Measurements from ENCODE around the gene SLC8A1.

SLC8A1 gene

DNA sequence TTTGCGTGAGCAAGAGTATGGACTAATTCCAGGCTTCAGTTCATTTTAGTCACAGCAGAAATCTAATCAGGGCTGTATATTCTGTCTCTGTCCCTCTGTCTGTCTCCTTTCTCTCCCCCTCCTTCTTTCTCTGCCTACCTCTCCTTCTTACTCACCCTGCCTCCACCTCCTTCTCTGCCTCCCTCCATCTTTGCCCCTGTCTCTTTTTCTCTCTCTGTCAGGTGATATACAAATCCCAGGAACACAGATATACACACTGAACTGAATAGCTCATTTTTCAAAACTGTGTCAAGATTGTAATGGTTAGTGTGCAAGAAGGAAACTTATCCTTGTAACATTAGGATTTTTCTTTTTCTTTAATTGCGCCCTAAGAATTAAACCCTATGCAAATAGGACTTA is 32.5 kb downstream of the SLC8A1 start:
- no peak for DNase-seq

- DNase-seq: no peak
Measured at GRCh38 chr2:40418614-40419363, 33.1 kb downstream of the SLC8A1 start.

- no peak for DNase-seq
Measured at GRCh38 chr2:40416486-40416885, 35.4 kb downstream of the SLC8A1 start.

DNA sequence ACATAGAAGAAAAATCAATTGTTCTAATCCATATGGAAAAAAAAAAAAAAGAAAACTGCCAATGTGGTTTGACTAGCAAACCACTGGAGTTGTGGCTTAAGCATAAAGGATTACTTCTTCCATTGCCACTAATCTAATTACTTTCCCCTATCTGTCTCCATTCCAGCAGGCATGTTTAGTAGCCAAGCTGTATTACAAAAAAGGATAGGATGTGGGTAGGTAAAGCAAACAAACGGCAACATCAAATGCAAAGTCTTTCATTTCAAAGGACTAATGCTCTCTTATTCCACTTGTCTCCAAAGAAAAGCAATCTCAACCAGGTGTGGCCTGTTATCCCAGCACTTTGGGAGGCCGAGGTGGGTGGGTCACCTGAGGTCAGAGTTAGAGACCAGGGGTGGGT is 36.5 kb downstream of the SLC8A1 start:
- DNase-seq: no peak

DNA sequence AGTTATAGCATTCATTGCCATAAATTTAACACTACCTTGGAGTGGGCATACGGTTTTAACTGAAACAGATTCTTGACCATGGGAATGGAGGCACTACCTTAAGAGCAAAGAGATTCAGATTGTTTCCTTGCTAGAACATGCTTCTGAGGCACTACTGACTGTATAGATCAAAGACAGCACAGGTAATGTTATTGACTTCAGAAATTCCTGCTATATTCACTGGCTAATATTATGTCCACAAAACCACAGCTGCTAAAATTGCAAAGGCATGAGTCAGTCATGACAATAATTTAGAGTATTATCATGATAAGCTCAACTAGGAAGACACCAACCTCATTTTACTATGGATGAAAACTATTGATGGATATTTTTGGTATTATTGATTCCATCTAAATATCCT is 39.4 kb downstream of the SLC8A1 start:
- DNase-seq: no peak

- DNase-seq: no peak
Measured at GRCh38 chr2:40410695-40411094, 41.2 kb downstream of the SLC8A1 start.

DNA sequence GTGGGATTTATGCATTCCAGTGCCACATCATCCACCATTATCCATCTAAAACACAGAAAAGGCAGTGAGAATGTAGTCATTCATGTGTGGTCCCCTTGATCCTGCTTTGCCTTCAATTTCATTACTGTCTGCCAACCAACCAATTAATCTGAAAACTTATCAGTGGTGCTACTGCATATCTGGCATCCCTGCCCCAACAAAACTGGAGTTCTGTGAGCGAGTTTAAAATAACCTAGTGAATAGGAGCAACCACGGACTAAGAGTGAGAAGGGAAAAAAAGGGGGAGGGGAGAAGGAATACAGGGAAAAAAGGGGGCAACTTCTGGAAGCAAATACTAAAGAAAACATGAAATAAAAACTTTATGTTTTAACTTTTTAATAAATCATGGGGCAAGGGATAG is 42.2 kb downstream of the SLC8A1 start:
- no peak for DNase-seq

DNA sequence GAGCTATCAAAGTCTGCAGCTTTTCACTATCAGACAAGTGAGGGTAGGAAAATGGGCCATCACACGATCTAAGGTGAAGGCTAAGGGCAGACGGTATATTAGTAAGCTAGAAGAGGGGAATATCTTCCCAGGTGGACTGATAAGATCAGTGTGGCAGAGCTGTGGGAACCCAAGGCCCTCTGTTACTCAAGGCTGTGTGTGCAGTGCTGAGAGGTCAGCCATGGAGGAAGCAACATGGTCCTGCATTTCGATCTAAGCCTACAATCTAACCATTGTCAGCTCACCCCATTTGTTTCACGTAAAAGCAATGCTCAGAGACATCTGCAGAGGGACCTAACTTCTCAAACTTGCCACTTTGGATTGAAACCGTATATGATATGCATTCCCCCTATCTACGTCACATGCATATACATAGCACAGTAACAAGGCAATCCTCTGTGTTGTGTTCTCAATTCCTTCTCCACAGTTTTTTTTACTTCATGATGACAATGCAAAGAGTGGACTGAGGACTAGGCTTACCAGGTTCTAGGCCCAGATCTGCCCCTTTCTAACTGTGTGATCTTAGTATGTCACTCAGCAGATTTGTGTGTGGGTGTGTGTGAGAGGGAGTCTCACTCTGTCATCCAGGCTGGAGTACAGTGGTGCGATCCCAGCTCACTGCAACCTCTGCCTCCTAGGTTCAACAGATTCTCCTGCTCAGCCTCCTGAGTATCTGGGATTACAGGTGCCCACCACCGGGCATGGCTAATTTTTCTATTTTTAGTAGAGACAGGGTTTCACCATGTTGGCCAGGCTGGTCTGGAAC is 45.2 kb downstream of the SLC8A1 start:
- DNase-seq: no peak

DNA sequence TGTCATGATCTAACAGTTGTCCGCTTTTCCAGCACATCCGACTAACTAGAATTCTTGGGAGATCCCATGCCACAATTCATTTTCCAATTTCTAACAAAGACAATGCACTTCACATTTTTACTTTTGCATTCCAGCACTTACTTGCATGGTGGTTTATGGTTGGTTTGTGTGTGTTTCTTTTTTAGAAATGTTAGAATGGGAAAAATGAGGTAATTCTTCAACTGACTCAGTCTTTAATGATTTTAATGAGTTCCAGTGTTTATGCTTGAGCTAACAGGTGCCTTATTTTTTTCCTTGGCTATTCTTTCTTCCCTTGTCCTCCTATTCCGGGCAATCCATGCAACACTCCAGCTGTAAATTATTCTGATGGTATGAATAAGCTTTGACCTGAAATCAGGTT is 46.4 kb downstream of the SLC8A1 start:
- no peak for DNase-seq

- DNase-seq: no peak
Measured at GRCh38 chr2:40404517-40404916, 47.4 kb downstream of the SLC8A1 start.

- no peak for DNase-seq
Measured at GRCh38 chr2:40403233-40403836, 48.6 kb downstream of the SLC8A1 start.

DNA sequence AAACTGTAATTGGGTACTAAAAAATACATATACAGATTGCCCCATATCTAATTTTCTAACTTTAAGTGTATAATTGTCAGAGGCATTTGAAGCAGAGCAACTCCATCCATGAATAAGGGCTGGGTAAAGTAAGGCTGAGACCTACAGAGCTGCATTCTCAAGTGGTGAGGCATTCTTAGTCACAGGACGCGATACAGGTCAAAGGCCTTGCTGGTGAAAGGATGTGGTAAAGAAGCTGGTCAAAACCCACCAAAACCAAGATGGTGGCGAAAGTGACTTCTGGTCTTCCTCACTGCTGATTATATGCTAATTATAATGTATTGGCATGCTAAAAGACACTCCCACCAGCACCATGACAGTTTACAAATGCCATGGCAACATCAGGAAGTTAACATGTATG is 50.0 kb downstream of the SLC8A1 start:
- DNase-seq: no peak

GRCh38 chr2:40400336-40400953 is 51.4 kb downstream of the SLC8A1 start:
- DNase-seq: no peak

- no peak for DNase-seq
Measured at GRCh38 chr2:40397765-40398164, 54.1 kb downstream of the SLC8A1 start.

DNA sequence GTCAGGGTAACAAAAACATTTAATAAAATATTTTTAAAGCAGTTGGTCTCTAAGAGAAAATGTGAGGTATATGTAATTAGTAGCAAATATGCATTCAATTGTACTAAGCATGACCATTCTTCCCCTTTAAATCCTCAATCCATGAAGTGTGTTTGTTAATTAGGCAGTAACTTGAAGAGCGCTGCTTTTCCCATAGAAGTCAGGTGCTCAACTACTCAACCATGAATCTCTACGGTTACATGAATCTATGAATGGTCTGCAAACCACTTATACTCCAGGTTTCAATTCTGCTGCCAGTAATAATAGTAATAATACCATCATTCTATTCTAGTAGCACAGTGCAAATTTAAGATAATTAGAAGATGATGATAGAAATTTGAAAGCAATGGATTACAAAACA is 55.8 kb downstream of the SLC8A1 start:
- DNase-seq: no peak

GRCh38 chr2:40395169-40396073 is 56.5 kb downstream of the SLC8A1 start:
- no peak for DNase-seq

DNA sequence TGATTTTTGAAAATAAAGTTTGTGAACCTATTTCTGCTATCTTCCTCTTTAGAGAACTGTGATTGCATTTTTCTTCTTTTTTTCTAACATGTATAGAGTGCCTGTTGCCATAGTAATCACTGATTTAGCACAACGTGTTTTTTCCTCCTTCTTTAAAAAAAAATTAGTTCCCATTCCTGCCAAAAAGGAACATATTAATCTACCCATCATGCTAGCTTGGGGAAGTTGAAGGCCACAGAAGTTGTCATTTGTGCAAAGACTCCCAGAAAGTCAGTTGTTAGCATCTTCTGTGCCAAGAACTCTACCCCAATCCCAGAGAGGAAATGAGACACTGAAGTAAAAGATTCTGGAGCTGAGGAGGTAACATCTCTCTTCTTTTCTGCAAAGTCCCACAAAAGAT is 57.3 kb downstream of the SLC8A1 start:
- no peak for DNase-seq

DNA sequence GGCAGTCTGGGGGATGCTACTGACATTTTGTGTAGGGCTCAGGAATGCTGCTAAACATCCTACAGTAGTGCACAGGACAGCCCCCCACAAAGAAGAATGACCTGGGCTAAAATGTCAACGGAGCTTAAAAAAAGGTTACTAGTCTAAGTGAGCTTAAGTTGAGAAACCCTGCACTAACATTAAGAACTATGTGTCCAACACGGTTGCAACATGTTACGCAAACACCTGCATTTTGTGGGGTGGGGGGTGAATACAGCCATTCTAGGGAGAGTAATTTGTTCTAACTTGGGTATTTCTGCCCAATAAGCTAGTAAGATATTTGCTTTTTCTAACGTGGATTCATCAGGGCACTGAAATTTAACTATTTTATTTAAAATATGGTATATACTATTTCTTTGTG is 57.9 kb downstream of the SLC8A1 start:
- no peak for DNase-seq

DNA sequence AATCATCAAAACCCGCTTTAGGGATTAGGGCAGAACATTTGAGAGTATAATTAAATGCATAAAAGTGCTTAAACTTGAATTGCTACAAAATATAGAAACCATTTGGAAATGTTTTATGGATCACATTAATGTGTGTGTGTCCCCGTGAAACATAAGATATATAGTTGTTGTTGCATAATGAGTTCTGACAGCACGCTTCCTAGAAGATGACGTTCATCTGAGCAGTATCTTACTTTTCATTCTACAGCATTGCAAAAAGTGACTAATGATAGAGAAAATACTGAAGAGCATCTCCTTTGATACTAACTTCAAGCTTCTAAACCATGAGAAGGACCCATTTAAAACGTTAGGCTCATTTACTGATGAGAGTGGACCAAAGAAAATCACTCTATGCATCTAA is 63.7 kb downstream of the SLC8A1 start:
- DNase-seq: no peak

GRCh38 chr2:40386177-40386576 is 65.7 kb downstream of the SLC8A1 start:
- DNase-seq: no peak

DNA sequence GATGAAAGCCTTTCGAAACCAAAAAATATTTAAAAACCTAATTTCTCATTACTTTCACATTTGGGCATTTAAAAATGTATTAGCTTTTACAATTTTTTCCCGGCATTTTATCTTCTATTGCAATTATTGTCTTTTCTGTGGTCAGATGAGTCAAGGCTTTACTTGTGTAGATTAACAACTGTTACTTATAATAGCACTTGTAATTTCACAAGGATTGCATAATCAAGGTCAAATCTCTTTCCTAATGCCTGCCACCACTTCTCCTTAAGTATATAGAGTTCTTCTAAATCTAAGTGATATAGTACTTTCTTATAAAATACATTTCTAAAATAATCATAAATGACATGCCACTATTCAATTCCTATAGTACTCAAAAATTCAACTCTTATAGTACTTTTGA is 67.2 kb downstream of the SLC8A1 start:
- DNase-seq: no peak

DNA sequence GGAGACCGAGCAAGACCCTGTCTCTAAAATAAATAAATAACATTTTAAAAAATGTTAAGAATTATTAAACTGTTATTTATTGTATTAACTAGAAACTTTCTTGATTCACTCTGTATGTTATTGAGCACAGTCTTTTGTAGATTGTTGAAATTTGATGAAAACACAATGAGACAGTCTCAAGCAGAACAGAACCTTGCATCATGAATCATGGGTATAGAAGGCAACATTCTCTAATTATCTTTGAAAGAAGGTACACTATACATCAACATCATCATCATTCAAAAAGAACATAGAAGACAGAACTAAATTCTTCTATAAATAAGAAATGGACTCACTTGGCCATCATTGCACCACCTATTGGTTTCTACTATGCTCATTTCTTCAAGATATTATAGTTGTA is 67.7 kb downstream of the SLC8A1 start:
- DNase-seq: no peak

DNA sequence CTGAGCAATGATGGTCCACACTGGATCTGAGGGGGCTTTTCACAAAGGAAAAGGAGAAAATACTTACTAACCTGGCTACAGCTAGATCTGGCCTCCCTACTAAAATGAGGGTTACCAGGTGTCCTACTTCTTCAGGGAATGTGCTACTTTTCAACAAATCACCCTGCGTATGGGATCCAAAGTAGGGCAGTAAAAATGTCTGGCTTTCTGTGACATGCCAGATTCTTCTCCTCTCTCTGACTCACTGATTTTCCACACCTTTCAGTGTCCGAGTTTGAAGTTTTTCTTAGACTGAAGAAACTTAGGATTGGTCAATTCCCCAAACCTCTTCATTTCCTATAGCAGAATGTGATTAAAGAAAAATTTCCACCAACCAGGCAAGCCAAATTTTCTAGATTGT is 71.2 kb downstream of the SLC8A1 start:
- DNase-seq: no peak

Data from NCI-H2081 treated with DMSO at 0.1 percent for 48 hours (cell line).